Uterus (tissue), 4 donors: ENCODE measurements around the gene GLIS1. TPM values are rescaled to one million over a fixed set of nuclear protein-coding genes. Genes with fewer than 3 reads are reported as not detected.

Source experiments
- DNase-seq, 2 donors: peaks; one replicate each; pipeline ENCODE4 v3.0.0-alpha.2; 2019 to 2020
- H3K27ac ChIP-seq, 2 donors: fragments of 200-600 bp; sonication (generic); 1 replicate in 1 of 2; 2 replicates in 1 of 2; pipeline ENCODE4 v1.5.1; 2016 to 2018
- H3K27me3 ChIP-seq, 2 donors: fragments of 200-600 bp; sonication (generic); one replicate each; pipeline ENCODE4 v1.5.1; 2018 to 2019; ENCODE audit warnings: control low read depth in 1 of 2
- H3K36me3 ChIP-seq, 2 donors: fragments of 200-600 bp; sonication (generic); one replicate each; pipeline ENCODE4 v1.5.1; 2019; ENCODE audit warnings: control low read depth in 1 of 2
- H3K4me1 ChIP-seq, 2 donors: fragments of 200-600 bp; sonication (generic); one replicate each; pipeline ENCODE4 v1.5.1; 2018 to 2019; ENCODE audit warnings: control low read depth in 1 of 2
- H3K4me3 ChIP-seq, 2 donors: fragments of 200-600 bp; sonication (generic); 1 replicate in 1 of 2; 2 replicates in 1 of 2; pipeline ENCODE4 v1.5.1; 2018 to 2019; ENCODE audit warnings: mild to moderate bottlenecking in 1 of 2
- H3K9me3 ChIP-seq, 2 donors: fragments of 200-600 bp; sonication (generic); one replicate each; pipeline ENCODE4 v1.5.1; 2019; ENCODE audit warnings: control low read depth in 1 of 2
- POLR2A ChIP-seq, 2 donors: fragments of 450-650 bp; IDR thresholded peaks; one replicate each; pipeline ENCODE4 v1.6.1; 2016; ENCODE audit warnings: antibody characterized with exemption in 2 of 2, mild to moderate bottlenecking in 1 of 2, moderate library complexity in 1 of 2
- intact Hi-C: fragments of 100-400 bp; cut with DNase I; formaldehyde crosslinking; loops from one replicate; pipeline ENCODE4 v1.15.1; 2023; ENCODE audit warnings: low total_unique reads
- total RNA-seq, 4 donors: library from RNA; depleted of rRNA in 3 of 4; stranded (reverse); fragments of >200 nt in 3 of 4; gene quantifications; one replicate each; pipeline versions ENCODE4 v1.1.0 to v1.2.4, GENCODE V29; 2014 to 2023
- TF ChIP-seq, protein P1 (sequence below), 4 experiments: fragments of 200-600 bp in 2 of 4; fragments of 450-650 bp in 2 of 4; sonication (generic) in 2 of 4; IDR thresholded peaks; one replicate each; pipeline ENCODE4 v1.5.1; 2016 to 2019; ENCODE audit warnings: antibody characterized with exemption in 4 of 4, mild to moderate bottlenecking in 2 of 4, moderate library complexity in 1 of 4
- donor health status: DM: yes; HTN: yes; CAD: no.

The GLIS1 gene
- total RNA-seq, 4 donors from 2014 or later: 0.21 to 1.0 TPM; not detected in 2

DNA sequence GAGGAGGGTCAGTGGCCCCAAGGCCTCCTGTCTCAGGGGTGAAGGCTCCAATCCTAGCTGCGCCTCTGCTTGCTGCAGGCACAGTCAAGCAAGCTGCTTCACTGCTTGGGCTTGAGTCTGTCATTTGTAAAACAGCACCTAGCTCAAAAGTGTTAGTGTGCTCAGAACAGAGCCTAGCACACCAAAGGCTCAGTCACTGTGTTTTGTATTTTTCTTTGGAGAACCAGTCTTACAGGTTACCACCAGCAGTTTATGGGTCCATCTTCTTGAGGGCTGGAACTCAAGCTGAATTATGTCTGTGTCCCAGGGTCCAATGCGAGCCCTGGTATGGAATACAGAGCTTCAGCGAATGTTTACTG lies 166.2 kb downstream of the GLIS1 start:
- intact Hi-C loops: no loop called here
- TF ChIP-seq, protein P1, sequence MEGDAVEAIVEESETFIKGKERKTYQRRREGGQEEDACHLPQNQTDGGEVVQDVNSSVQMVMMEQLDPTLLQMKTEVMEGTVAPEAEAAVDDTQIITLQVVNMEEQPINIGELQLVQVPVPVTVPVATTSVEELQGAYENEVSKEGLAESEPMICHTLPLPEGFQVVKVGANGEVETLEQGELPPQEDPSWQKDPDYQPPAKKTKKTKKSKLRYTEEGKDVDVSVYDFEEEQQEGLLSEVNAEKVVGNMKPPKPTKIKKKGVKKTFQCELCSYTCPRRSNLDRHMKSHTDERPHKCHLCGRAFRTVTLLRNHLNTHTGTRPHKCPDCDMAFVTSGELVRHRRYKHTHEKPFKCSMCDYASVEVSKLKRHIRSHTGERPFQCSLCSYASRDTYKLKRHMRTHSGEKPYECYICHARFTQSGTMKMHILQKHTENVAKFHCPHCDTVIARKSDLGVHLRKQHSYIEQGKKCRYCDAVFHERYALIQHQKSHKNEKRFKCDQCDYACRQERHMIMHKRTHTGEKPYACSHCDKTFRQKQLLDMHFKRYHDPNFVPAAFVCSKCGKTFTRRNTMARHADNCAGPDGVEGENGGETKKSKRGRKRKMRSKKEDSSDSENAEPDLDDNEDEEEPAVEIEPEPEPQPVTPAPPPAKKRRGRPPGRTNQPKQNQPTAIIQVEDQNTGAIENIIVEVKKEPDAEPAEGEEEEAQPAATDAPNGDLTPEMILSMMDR (IDR thresholded peaks at IDR 0.05): no peak
- TF ChIP-seq POLR2A (IDR thresholded peaks at IDR 0.05): no peak
- Histone ChIP-seq H3K27ac (no peak overlapping the region), H3K9me3 (no peaks in the 10 kb centered on the region), H3K36me3 (no peaks in the 10 kb centered on the region), H3K4me1 (no peaks in the 10 kb centered on the region), H3K27me3 (peaks cover 0 to 5% of the 10 kb centered on the region in 2 donors), H3K4me3 (no peak overlapping the region)
- DNase-seq: no peak

DNA sequence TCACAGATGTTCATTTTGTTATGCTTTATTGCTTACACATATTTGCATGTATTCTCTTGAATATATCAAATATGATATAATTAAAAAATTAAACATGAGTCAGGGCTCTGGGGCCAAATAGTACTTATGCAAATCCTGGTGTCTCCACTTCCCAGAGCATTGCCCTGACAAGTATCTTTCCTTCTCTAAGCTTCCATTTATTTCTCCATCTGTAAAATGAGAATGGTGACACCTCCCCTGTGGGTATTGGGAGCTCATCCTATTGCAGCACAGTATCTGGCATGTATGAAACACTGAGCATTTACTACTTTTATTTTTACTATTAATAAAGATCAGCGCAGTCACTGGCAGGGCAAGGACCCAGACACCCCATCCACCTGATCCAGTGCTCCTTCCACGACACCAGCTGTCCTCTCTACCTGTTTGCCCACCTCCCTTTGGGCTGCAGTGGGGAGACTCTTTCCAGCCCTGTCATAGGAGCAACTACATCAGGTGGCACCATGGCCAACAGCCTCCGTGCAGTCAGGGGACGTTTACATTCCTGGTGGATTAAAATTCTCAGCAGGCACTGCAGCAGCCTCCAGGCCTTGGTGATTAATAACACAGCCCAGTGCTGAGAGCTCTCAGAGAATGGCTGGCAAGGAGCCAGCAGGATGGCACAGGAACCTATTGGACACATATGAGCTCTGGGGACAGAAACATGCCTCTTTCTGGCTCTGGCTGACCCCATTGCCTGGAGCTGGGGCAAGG lies 166.7 kb downstream of the GLIS1 start:
- Histone ChIP-seq H3K4me3 (no peak overlapping the region), H3K4me1 (no peaks in the 10 kb centered on the region), H3K27me3 (peaks cover 0 to 5% of the 10 kb centered on the region in 2 donors), H3K36me3 (no peaks in the 10 kb centered on the region), H3K27ac (no peak overlapping the region), H3K9me3 (no peaks in the 10 kb centered on the region)
- intact Hi-C loops: no loop called here
- DNase-seq: peak in 1 of 2 donors; percentile 12
- TF ChIP-seq, protein P1 (IDR thresholded peaks at IDR 0.05): no peak
- no peak for TF ChIP-seq POLR2A (IDR thresholded peaks at IDR 0.05)

GRCh38 chr1:53568540-53568939 lies 170.4 kb downstream of the GLIS1 start:
- H3K27ac ChIP-seq: no peak overlapping the region
- TF ChIP-seq POLR2A (IDR thresholded peaks at IDR 0.05): no peak
- TF ChIP-seq, protein P1 (IDR thresholded peaks at IDR 0.05): no peak
- no peaks in the 10 kb centered on the region for H3K36me3 ChIP-seq
- H3K9me3 ChIP-seq: no peaks in the 10 kb centered on the region
- no peak overlapping the region for H3K4me3 ChIP-seq
- intact Hi-C loops: no loop called here
- peaks cover 0 to 5% of the 10 kb centered on the region in 2 donors for H3K27me3 ChIP-seq
- DNase-seq: no peak
- H3K4me1 ChIP-seq: no peaks in the 10 kb centered on the region

DNA sequence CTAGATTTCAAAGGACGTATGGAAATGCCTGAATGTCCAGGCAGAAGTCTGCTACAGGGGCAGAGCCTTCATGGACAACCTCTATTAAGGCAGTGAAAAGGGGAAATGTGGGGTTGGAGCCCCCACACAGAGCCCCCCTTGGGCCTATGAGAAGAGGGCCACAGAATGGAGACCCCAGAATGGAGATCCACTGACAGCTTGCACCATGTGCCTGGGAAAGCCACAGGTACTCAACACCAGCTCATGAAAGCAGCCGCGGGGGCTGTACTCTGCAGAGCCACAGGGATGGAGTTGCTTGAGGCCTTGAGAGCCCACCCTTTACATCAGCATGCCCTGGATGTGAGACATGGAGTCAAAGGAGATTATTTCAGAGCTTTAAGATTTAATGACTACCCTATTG lies 171.1 kb downstream of the GLIS1 start:
- DNase-seq: peak; percentile 3 to 5
- peaks cover 0 to 5% of the 10 kb centered on the region in 2 donors for H3K27me3 ChIP-seq
- H3K4me3 ChIP-seq: no peak overlapping the region
- H3K36me3 ChIP-seq: no peaks in the 10 kb centered on the region
- H3K27ac ChIP-seq: no peak overlapping the region
- H3K4me1 ChIP-seq: no peaks in the 10 kb centered on the region
- intact Hi-C loops: no loop called here
- TF ChIP-seq, protein P1 (IDR thresholded peaks at IDR 0.05): no peak
- no peak for TF ChIP-seq POLR2A (IDR thresholded peaks at IDR 0.05)
- no peaks in the 10 kb centered on the region for H3K9me3 ChIP-seq

GRCh38 chr1:53567450-53567849 lies 171.5 kb downstream of the GLIS1 start:
- intact Hi-C loops: no loop called here
- TF ChIP-seq, protein P1 (IDR thresholded peaks at IDR 0.05): no peak
- no peak for TF ChIP-seq POLR2A (IDR thresholded peaks at IDR 0.05)
- peaks cover 0 to 5% of the 10 kb centered on the region in 2 donors for H3K27me3 ChIP-seq
- H3K27ac ChIP-seq: no peak overlapping the region
- H3K36me3 ChIP-seq: no peaks in the 10 kb centered on the region
- no peaks in the 10 kb centered on the region for H3K4me1 ChIP-seq
- no peaks in the 10 kb centered on the region for H3K9me3 ChIP-seq
- H3K4me3 ChIP-seq: no peak overlapping the region
- DNase-seq: peak in 1 of 2 donors; percentile 0
